Erythroblast (primary cell): ENCODE measurements around the gene RSAD2.

Experiments used
- GATA1 ChIP-seq: IDR thresholded peaks from 2 replicates; pipeline ENCODE4 v1.6.1; 2011; ENCODE audit warnings: low read depth, mild to moderate bottlenecking, control low read depth, low read length, moderate library complexity
- POLR2A ChIP-seq: IDR thresholded peaks from 2 replicates; pipeline ENCODE4 v1.6.1; 2011; ENCODE audit warnings: mild to moderate bottlenecking, low read length

GRCh38 chr2:6911721-6912120 is 34.1 kb downstream of the RSAD2 start:
- no peak for TF ChIP-seq POLR2A
- no peak for TF ChIP-seq GATA1
